LNCaP clone FGC (cell line): Measurements from ENCODE around the gene ADRB1.

Source experiments
- DNase-seq: peaks from one replicate; pipeline ENCODE4 v3.0.0-alpha.2; 2011; ENCODE audit warnings: low read depth
- H3K4me3 ChIP-seq: 2 replicates; pipeline ENCODE4 v1.5.1; 2011; ENCODE audit warnings: mild to moderate bottlenecking, low read depth, low read length, control low read depth
- TF ChIP-seq, protein P1 (sequence below): IDR thresholded peaks from 2 replicates; pipeline ENCODE4 v1.5.1; 2012; ENCODE audit warnings: mild to moderate bottlenecking; ENCODE audit not compliant: control insufficient read depth, insufficient read depth; ENCODE audit errors: extremely low read depth

ADRB1 gene

DNA sequence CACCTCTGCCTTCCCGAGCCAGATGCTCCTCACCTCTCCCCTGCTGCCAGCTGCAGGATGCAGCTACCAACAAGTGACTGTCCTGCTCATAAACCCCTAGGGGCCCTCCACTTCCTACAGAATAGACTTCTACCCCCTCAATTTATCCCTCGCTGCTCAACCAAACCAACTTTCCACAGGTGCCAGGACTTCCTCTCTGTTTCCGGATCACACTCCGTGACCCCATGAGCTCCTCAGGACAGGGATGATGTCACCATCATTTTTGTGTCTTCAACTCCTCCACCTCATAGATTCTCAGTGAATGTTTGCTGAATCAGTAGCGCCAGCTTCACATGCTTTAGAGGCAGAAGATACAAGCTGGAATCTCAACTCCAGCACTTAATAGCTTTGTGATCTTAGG is 25.8 kb upstream of the ADRB1 start:
- H3K4me3 ChIP-seq = no peak overlapping the region
- TF ChIP-seq, protein P1, sequence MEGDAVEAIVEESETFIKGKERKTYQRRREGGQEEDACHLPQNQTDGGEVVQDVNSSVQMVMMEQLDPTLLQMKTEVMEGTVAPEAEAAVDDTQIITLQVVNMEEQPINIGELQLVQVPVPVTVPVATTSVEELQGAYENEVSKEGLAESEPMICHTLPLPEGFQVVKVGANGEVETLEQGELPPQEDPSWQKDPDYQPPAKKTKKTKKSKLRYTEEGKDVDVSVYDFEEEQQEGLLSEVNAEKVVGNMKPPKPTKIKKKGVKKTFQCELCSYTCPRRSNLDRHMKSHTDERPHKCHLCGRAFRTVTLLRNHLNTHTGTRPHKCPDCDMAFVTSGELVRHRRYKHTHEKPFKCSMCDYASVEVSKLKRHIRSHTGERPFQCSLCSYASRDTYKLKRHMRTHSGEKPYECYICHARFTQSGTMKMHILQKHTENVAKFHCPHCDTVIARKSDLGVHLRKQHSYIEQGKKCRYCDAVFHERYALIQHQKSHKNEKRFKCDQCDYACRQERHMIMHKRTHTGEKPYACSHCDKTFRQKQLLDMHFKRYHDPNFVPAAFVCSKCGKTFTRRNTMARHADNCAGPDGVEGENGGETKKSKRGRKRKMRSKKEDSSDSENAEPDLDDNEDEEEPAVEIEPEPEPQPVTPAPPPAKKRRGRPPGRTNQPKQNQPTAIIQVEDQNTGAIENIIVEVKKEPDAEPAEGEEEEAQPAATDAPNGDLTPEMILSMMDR = no peak
- no peak for DNase-seq

DNA sequence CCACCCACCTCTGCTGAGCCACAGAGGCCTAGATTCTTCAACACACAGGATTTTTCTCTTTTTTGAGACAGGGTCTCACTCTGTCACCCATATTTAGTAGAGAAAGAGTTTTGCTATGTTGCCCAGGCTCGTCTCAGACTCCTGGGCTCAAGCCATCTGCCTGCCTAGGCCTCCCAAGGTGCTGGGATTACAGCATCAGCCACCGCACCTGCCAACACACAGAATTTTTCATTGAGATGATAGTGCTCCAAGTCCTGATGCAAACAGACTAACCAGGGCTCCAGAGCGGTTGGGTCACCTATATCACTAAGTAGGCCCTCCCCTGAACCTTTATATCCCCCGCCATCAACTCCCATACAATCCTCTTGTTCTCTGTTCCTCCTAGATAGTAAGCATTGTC is 24.4 kb upstream of the ADRB1 start:
- TF ChIP-seq, protein P1 = no peak
- no peak overlapping the region for H3K4me3 ChIP-seq
- DNase-seq = no peak

DNA sequence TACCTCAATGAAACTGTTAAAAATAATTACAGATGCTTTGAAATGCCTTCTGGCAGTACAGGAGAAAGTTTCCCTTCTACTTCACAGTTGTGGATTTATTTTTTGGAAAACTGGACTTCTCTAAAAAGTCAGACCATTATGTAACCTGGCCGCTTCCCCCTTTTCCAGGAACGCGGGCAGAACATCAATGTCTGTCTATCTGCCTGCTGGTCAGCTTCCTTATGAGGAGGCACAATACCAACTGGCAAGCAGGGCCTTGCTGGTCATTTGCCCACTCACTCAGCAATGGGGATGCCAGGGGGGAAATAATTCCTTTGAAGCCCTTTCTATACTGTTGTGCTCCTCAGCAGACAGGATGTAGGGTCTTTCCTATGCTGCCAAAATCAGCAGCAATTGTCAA is 22.5 kb upstream of the ADRB1 start:
- TF ChIP-seq, protein P1 = no peak
- H3K4me3 ChIP-seq = no peak overlapping the region
- no peak for DNase-seq

DNA sequence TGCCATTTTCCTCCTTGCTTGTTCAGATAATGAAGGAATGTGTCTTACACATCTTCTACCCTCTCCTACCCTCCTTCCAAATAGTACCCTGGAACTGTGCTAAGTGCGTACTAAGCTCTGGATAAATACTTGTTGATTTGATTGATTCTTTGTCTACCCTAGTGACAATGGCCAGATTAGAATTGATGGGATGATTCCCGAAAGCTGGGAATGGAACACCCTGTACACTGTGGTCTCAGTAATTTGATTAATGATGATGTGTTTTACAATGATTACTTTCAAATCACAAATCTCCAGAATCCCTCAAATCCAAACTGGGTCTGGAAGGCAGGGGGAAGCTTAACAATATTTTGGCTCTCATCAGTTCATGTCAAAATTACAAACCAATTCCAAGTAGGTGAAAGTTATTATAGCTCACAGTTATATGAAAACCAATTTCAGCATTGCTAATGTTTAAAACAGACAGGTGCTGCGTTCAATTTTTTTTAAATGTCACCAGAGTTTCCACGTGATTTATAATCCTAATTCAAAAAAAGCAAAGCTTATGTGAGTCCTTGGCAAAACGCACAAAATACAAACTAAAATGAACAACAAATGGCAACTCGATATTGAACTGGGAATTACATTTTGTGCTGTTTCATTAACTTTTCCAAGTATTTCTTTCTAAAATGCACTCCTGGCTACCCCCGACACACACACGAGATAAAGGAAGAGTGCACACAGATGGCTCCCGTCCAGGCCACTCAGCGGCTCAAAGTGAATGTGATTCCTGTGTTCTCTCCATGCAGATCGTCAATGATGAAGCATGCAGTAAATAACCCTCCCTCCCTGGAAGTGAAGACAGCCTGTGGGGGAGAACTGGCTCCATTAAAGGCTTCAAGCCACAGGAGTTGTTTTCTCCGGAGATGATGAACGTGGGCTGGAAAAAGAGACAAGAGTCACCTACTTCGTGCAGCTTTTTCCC is 21.7 kb upstream of the ADRB1 start:
- no peak for DNase-seq

DNA sequence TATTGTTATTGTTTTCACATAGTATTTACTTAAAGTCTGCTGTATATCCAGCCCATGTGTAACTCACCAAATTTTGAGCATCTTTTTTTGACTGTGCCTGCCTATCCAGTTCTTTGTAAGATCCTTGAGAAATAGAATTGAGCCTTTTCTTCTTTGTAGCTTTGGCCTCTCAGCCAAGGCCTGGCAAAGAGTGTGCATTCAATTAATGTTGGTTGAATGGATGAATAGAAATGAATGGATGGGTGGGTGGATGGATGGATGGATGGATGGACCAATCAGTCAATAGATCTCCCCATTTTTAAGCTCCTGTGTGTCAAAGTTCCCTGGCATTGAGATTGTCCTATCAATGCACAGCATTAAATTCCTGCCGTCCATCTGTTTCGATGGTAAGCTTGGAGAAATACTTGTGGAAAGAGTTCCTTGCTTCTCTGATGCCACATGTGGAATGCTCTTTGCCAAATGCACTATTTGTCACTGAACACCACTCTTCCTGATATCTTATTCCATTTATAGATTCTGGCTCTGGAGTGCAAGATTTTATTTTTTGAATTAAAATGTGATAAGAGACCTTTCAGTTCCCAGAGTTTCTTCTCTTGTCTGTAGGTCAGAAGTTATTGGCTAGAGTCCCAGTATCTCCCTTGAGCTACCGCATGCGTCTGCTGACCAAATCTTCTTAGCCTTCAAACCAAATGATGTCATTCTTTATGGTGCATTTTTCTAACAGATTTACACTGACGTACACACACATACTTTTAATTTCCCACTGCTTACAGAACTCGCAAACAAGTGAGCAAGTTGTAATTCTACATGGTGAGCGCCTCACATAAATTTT is 20.7 kb upstream of the ADRB1 start:
- TF ChIP-seq, protein P1 = no peak
- no peak overlapping the region for H3K4me3 ChIP-seq
- no peak for DNase-seq

More for the DNA sequence above, 21.7 kb upstream of the ADRB1 start:
- TF ChIP-seq, protein P1 = no peak
- no peak overlapping the region for H3K4me3 ChIP-seq

DNA sequence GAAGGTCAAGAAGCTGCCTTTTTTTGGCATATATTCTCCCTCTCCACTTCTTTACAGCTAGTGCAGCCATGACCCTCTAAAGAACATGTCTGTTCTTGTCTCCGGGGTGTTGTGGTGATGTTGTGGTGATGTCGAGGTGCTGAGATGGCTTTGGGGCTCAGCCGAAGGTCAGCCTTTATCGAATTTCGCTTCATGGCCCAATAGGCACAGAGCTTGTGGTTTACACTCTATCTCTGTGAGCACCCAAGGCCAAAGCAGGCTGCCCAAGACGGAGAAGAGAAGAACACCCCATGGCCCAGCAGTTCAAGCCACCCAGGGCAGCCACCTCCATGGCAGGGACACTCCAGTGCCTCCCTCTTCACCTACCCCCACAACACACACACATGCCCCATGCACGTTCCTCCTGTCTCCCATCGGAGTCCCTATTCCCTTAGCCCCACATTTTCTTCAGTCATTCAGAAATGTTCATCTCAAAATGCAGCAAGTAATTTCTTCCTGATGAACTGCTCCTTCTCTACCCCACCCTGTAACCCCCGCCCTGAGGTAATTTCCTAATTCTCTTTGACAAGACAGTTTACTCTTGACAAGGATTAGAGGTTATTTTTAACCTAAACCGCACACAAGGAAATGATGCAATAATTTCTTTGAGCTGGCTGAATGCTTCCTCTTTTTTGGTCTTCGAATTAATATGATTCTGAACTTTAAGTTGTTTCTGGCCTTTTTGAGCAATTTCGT is 18.6 kb upstream of the ADRB1 start:
- no peak for DNase-seq
- H3K4me3 ChIP-seq = no peak overlapping the region
- TF ChIP-seq, protein P1 = no peak
